Esophagus squamous epithelium (tissue), 5 donors: ENCODE data around the gene ZMYND15. TPM values are rescaled to one million over a fixed set of nuclear protein-coding genes. Genes with fewer than 3 reads are reported as not detected.

Experiments used
- DNase-seq: peaks from one replicate; lab custom pipeline; 2025; lab: John Stamatoyannopoulos, UW
- H3K27ac ChIP-seq, 4 donors: fragments of 200-600 bp; sonication (generic); one replicate each; pipeline ENCODE4 v1.5.1; 2016 to 2019; ENCODE audit warnings: mild to moderate bottlenecking in 1 of 4
- H3K27me3 ChIP-seq, 4 donors: fragments of 200-600 bp; sonication (generic); 1 replicate in 3 of 4; 2 replicates in 1 of 4; pipeline versions ENCODE4 v1.5.1 to v1.6.0; 2017 to 2021; ENCODE audit warnings: antibody characterized with exemption in 1 of 4
- H3K36me3 ChIP-seq, 3 donors: fragments of 200-600 bp; sonication (generic); one replicate each; pipeline ENCODE4 v1.5.1; 2016 to 2019
- H3K4me1 ChIP-seq, 3 donors: fragments of 200-600 bp; sonication (generic); one replicate each; pipeline ENCODE4 v1.5.1; 2017 to 2019
- H3K4me3 ChIP-seq, 4 donors: fragments of 200-600 bp; sonication (generic); 1 replicate in 3 of 4; 2 replicates in 1 of 4; pipeline ENCODE4 v1.5.1; 2016 to 2019; ENCODE audit warnings: mild to moderate bottlenecking in 2 of 4, moderate library complexity in 1 of 4
- H3K9me3 ChIP-seq, 3 donors: fragments of 200-600 bp; sonication (generic); one replicate each; pipeline ENCODE4 v1.5.1; 2016 to 2019
- POLR2A ChIP-seq, 4 donors: fragments of 450-650 bp; IDR thresholded peaks; one replicate each; pipeline ENCODE4 v1.6.1; 2017; ENCODE audit warnings: antibody characterized with exemption in 4 of 4, mild to moderate bottlenecking in 4 of 4, moderate library complexity in 3 of 4
- WGBS, 2 donors: methylation state at CpG; one replicate each; pipeline ENCODE4 v1.1.5; 2018; 5-methylcytosine and 5-hydroxymethylcytosine counted together
- intact Hi-C: fragments of 100-400 bp; cut with DNase I; formaldehyde crosslinking; loops from one replicate; pipeline ENCODE4 v1.15.0; 2022
- total RNA-seq, 4 donors: library from RNA; depleted of rRNA; stranded (reverse); fragments of >200 nt; gene quantifications; one replicate each; pipeline ENCODE4 v1.1.0, GENCODE V29; 2016
- TF ChIP-seq, protein P1 (sequence below), 6 experiments: fragments of 450-650 bp in 4 of 6; fragments of 200-600 bp in 2 of 6; sonication (generic) in 2 of 6; IDR thresholded peaks; one replicate each; pipeline ENCODE4 v1.5.1; 2016 to 2019; ENCODE audit warnings: antibody characterized with exemption in 6 of 6, mild to moderate bottlenecking in 4 of 6, moderate library complexity in 4 of 6
- donor health status: DM: yes; HTN: yes; CAD: no.

ZMYND15 gene
- total RNA-seq, 4 donors from 2014 or later: 1.1 to 1.7 TPM; not detected in 2

DNA sequence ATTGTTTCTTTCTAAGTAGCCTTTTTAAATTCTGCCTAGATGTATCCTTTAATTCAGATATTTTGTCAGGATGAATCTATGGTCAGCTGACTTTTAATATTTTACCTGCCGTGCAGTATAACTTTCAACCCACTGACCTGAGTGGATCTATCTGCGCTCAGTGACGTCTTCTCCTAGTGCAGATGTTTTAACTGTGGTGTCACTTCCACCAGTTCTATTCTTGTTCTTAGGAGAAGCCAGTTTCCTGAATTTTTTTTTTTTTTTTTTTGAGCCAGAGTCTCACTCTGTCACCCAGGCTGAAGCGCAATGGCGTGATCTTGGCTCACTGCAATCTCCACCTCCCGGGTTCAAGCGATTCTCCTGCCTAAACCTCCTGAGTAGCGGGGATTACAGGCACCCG, 27.1 kb downstream of the ZMYND15 start:
- Histone ChIP-seq H3K27ac (peak overlapping the region in 2 of 4 donors; percentile 16 to 52), H3K36me3 (no peaks in the 10 kb centered on the region), H3K27me3 (peaks cover 0 to 4% (median 0%) of the 10 kb centered on the region in 4 donors), H3K4me3 (no peak overlapping the region), H3K4me1 (no peaks in the 10 kb centered on the region), H3K9me3 (no peaks in the 10 kb centered on the region)
- 74 to 80% methylated on average over 7 to 9 of the region's 9 CpGs for WGBS, 2 donors
- TF ChIP-seq, protein P1, sequence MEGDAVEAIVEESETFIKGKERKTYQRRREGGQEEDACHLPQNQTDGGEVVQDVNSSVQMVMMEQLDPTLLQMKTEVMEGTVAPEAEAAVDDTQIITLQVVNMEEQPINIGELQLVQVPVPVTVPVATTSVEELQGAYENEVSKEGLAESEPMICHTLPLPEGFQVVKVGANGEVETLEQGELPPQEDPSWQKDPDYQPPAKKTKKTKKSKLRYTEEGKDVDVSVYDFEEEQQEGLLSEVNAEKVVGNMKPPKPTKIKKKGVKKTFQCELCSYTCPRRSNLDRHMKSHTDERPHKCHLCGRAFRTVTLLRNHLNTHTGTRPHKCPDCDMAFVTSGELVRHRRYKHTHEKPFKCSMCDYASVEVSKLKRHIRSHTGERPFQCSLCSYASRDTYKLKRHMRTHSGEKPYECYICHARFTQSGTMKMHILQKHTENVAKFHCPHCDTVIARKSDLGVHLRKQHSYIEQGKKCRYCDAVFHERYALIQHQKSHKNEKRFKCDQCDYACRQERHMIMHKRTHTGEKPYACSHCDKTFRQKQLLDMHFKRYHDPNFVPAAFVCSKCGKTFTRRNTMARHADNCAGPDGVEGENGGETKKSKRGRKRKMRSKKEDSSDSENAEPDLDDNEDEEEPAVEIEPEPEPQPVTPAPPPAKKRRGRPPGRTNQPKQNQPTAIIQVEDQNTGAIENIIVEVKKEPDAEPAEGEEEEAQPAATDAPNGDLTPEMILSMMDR (IDR thresholded peaks at IDR 0.05): no peak
- no peak for TF ChIP-seq POLR2A (IDR thresholded peaks at IDR 0.05)
- intact Hi-C loops: no loop called here
- no peak for DNase-seq

DNA sequence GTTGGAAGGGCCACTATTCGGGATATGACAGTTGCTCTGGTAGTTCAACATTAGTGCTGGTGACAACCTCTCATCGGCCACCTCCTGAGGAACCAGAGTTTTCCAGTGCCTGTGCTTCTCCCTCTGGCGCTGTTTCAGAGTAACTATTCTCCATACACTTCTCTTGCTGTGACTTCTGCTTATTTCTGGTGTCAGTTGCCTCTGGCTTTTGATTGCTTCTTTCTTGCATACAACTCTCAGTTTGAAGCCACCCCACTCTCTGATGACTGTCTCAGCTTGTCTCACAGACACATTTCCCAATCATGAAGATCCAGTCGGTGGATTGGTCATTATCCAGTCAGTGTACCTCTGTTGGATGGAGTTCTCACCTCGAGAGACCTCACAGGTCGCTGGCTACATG, 28.7 kb downstream of the ZMYND15 start:
- no peaks in the 10 kb centered on the region for H3K4me1 ChIP-seq
- H3K27ac ChIP-seq: no peak overlapping the region
- intact Hi-C loops: no loop called here
- no peak for DNase-seq
- H3K27me3 ChIP-seq: peaks cover 0 to 18% (median 0%) of the 10 kb centered on the region in 4 donors
- 75 to 79% methylated on average over 5 to 6 of the region's 6 CpGs for WGBS, 2 donors
- TF ChIP-seq, protein P1 (IDR thresholded peaks at IDR 0.05): no peak
- no peak for TF ChIP-seq POLR2A (IDR thresholded peaks at IDR 0.05)
- no peaks in the 10 kb centered on the region for H3K9me3 ChIP-seq
- H3K36me3 ChIP-seq: no peaks in the 10 kb centered on the region
- no peak overlapping the region for H3K4me3 ChIP-seq

DNA sequence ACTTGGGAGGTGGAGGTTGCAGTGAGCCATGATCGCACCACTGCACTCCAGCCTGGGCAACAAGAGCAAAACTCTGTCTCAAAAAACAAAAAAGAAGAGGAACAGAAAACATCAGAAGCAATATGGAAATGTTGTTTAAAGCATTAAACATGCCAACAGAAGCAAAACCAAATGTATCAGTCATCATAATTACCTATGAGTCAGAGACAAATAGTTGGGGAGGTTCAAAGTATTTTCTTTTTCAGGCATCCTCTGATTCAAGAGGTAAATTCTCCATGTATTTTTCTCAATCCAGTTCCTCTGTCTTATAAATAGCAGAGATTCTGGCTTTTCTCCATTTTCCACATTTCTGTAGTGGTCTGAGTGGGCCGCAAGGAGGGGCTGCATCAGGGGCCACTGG, 30.0 kb downstream of the ZMYND15 start:
- no peaks in the 10 kb centered on the region for H3K9me3 ChIP-seq
- H3K27ac ChIP-seq: no peak overlapping the region
- no peak overlapping the region for H3K4me3 ChIP-seq
- peaks cover 0 to 27% (median 0%) of the 10 kb centered on the region in 4 donors for H3K27me3 ChIP-seq
- intact Hi-C loops: no loop called here
- WGBS, 2 donors: 79 to 88% methylated on average over 2 of the region's 2 CpGs
- H3K4me1 ChIP-seq: no peaks in the 10 kb centered on the region
- no peak for DNase-seq
- no peak for TF ChIP-seq POLR2A (IDR thresholded peaks at IDR 0.05)
- TF ChIP-seq, protein P1 (IDR thresholded peaks at IDR 0.05): no peak
- no peaks in the 10 kb centered on the region for H3K36me3 ChIP-seq

DNA sequence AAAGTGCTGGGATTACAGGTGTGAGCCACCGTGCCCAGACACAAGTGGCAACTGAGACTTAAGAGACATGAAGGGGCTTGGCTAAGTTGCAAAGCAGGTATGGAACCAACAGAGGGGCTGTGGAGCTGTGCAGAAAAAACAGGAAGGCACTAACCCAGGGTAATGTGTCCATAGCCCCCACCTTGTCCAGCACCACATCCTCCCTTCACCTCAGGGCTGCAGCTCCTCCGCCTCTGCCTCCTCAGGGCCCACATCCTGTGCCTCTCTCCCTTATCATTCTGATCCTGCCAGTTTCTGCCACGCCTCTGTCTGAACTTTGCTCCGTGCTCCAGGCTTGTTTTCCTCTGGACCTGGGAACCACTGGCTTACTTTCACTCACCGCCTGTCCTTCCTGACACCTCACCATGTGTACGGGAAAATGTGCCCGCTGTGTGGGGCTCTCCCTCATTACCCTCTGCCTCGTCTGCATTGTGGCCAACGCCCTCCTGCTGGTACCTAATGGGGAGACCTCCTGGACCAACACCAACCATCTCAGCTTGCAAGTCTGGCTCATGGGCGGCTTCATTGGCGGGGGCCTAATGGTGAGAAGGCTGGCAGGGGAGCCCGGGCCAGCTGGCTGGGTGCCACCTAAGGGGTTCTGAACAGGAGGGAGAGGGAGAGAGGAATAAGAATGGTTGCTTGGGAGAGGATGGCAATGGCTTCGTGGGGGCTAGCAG, 32.0 kb downstream of the ZMYND15 start, which contains the start of gene TM4SF5:
Gene TM4SF5 (plus strand): TSS at position 368 of the 716 bp plus-strand sequence. CDS start 37 bp downstream, at position 405.
- no peaks in the 10 kb centered on the region for H3K4me1 ChIP-seq
- no peak for DNase-seq
- H3K9me3 ChIP-seq: no peaks in the 10 kb centered on the region
- no peak within 1 kb of the TSS for H3K27ac ChIP-seq
- H3K4me3 ChIP-seq: no peak within 1 kb of the TSS
- TF ChIP-seq, protein P1 (IDR thresholded peaks at IDR 0.05): no peak
- no peak for TF ChIP-seq POLR2A (IDR thresholded peaks at IDR 0.05)
- intact Hi-C loops: no loop called here
- 43 to 56% methylated on average over 6 to 12 of the region's 13 CpGs for WGBS, 2 donors
- H3K36me3 ChIP-seq: no peaks in the 10 kb centered on the region
- peaks cover 0 to 27% (median 0%) of the 10 kb centered on the region in 4 donors for H3K27me3 ChIP-seq

DNA sequence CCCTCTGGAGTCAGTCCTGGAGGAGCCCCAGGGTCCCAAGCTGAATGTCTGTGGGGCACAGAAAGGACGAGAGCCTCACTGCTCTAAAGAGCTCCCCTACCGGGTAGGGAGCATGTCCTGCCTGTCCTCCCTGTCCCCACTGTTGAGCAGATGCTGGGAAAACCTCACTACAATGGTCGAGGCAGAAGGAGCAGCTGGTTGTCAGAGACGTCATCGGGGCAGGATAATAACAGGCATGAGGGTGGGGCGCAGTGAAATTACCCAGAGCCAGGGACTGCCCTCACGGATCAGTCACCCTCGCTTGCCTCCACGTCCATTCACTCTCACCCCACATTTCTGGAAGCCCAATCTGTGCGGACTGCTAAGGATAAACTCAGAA, 32.6 kb downstream of the ZMYND15 start:
- intact Hi-C loops: no loop called here
- no peaks in the 10 kb centered on the region for H3K9me3 ChIP-seq
- 55 to 60% methylated on average over 5 to 9 of the region's 10 CpGs for WGBS, 2 donors
- no peak overlapping the region for H3K4me3 ChIP-seq
- DNase-seq: no peak
- H3K36me3 ChIP-seq: no peaks in the 10 kb centered on the region
- H3K27me3 ChIP-seq: peaks cover 0 to 27% (median 0%) of the 10 kb centered on the region in 4 donors
- H3K4me1 ChIP-seq: no peaks in the 10 kb centered on the region
- TF ChIP-seq, protein P1 (IDR thresholded peaks at IDR 0.05): no peak
- no peak for TF ChIP-seq POLR2A (IDR thresholded peaks at IDR 0.05)
- H3K27ac ChIP-seq: no peak overlapping the region
